Activated naive CD8-positive, alpha-beta T cell (primary cell): ENCODE measurements around the gene TGFBR1.
"Not testable (repeated sequence)": the region's sequence is repeated elsewhere in the genome, so short reads cannot be mapped to it uniquely, and the experiment has no call there.

Source experiments
- H3K27ac Mint-ChIP-seq: one replicate; pipeline ENCODE4 v1.8.0; 2021; ENCODE audit warnings: mixed read lengths
- H3K27me3 Mint-ChIP-seq: one replicate; pipeline ENCODE4 v1.8.0; 2021; ENCODE audit warnings: mixed read lengths
- H3K36me3 Mint-ChIP-seq: one replicate; pipeline ENCODE4 v1.8.0; 2021; ENCODE audit warnings: mixed read lengths
- H3K4me1 Mint-ChIP-seq: one replicate; pipeline ENCODE4 v1.8.0; 2021; ENCODE audit warnings: low read depth, mixed read lengths
- H3K4me3 Mint-ChIP-seq: one replicate; pipeline ENCODE4 v1.8.0; 2021; ENCODE audit warnings: mild to moderate bottlenecking, mixed read lengths
- H3K9me3 Mint-ChIP-seq: one replicate; pipeline ENCODE4 v1.8.0; 2021; ENCODE audit warnings: low read depth, mixed read lengths

Gene TGFBR1

DNA sequence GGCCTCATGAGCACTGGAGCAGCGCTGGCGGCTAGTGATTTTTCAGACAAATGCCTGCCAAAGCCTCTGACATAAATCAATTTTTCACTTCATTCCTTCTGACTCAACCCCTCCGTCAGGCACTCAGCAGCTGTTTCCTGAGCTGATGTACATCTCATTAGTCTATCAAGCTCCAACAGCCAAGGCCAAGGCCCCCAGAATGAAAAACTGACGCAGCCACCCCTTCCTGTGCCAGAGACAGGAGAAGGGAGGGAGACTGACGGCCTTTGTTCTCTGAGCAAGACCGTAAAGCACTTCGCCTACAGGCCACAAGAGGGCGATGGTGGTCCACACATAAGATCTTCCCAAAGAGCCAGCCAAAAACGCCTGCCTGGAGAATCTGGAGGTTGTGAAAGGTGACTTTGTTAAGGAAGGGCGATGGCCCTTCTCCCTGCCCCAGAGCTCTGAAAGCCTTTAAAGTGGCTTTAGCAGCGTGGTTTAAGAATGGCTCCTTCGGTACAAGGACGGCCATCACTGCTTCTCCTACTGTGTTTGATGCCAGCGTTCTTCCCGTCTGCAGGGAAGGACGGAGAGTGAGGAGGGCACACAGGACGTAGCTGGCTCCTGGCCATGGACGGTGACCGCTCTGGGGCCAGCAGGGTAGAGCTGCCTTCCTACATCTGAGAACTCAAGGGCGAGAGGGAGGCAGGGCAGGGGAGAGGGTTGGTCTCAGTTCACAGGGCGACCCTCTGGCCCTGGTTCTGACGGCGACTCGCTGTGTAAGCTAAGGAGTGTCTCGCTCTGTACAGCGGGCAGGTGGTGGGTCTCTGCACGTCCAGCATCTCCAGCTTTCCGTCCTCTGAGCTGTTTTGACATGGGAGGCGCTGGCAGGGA, 79.8 kb downstream of the TGFBR1 start:
- peaks cover 46% of the 10 kb centered on the region for H3K4me1 Mint-ChIP-seq
- H3K36me3 Mint-ChIP-seq, result no peaks in the 10 kb centered on the region
- H3K27ac Mint-ChIP-seq, result peak overlapping the region; percentile 46
- H3K9me3 Mint-ChIP-seq, result no peaks in the 10 kb centered on the region
- peak overlapping the region; percentile 40 for H3K4me3 Mint-ChIP-seq
- no peaks in the 10 kb centered on the region for H3K27me3 Mint-ChIP-seq

DNA sequence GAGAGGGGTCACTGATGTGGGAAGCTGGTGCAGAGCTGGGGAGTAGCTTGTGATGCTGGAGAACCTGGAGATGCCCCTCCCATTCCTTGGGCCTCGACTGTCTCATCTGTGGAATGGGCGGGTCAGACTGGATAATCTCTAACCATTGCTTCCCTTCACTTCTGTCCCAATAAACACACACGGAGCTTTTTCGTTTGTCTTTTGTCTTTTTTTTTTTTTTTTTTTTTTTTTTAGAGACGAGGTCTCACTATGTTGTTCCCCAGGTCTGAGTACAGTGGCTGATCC, 80.4 kb downstream of the TGFBR1 start:
- H3K27ac Mint-ChIP-seq, result no peak overlapping the region
- no peaks in the 10 kb centered on the region for H3K27me3 Mint-ChIP-seq
- no peak overlapping the region for H3K4me3 Mint-ChIP-seq
- no peaks in the 10 kb centered on the region for H3K36me3 Mint-ChIP-seq
- H3K9me3 Mint-ChIP-seq, result no peaks in the 10 kb centered on the region
- H3K4me1 Mint-ChIP-seq, result peaks cover 43% of the 10 kb centered on the region

DNA sequence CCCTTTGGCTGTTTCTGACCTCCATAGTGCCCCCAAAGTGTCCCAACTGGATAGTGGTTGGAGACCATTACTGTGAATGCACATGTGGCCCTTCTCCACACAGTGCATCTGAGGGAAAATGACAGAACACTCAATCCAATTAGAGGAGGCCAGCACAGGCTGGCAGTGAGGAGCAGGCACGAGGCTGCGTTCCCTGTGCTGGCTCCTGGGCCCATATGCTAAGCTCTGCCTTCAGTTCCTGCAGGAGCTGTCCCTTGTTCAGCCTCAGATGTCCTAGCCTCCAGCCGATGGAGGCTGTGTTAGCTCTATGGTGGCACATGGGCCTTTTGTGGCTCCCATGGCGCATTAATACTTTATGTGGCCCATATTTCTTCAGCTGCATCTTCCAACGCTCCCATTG, 81.0 kb downstream of the TGFBR1 start:
- Mint-ChIP-seq H3K27me3 (no peaks in the 10 kb centered on the region), H3K4me1 (peaks cover 37% of the 10 kb centered on the region), H3K9me3 (no peaks in the 10 kb centered on the region), H3K27ac (no peak overlapping the region), H3K36me3 (no peaks in the 10 kb centered on the region), H3K4me3 (no peak overlapping the region)

DNA sequence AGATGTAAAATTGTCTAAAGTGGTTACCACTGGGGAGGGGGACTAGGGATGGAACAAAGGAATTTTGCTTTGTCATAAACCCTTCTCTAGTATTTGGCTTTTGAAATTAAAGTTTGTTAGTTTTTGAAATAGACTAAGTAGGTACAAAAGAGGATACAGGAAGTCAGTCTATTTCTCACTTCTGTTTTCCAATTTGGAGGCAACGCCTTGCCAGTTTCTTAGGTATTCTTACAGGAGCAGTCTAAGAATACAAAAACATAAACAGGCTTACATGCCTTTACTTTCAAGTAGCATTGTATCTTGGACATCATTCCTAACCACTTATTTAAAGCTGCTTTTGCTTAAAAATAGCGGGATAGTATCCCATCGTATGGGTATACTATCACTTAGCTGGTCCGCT, 82.4 kb downstream of the TGFBR1 start:
- no peak overlapping the region for H3K4me3 Mint-ChIP-seq
- H3K27me3 Mint-ChIP-seq, result no peaks in the 10 kb centered on the region
- H3K27ac Mint-ChIP-seq, result no peak overlapping the region
- H3K4me1 Mint-ChIP-seq, result peaks cover 24% of the 10 kb centered on the region
- no peaks in the 10 kb centered on the region for H3K36me3 Mint-ChIP-seq
- no peaks in the 10 kb centered on the region for H3K9me3 Mint-ChIP-seq

DNA sequence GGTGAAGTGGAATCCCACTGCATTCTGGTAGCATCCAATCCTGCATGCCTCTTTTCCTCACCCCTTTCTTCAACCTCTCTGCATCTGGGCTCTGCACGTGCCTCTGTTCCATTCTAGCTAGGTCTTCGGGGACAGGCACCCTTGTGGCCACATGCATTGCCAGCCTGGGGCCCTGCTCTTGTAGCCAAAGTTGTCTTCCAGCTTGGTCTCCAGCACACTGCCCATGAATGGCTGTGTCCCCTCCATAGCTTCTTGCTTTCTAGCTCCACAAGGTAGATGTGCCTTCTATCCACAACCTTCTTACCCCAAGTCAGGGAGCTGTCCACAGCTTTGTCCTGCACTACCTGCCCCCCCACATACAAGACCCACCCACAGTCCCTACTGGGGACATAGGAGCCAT, 84.3 kb downstream of the TGFBR1 start:
- Mint-ChIP-seq H3K27me3 (no peaks in the 10 kb centered on the region), H3K27ac (no peak overlapping the region), H3K9me3 (no peaks in the 10 kb centered on the region), H3K4me3 (no peak overlapping the region), H3K36me3 (no peaks in the 10 kb centered on the region), H3K4me1 (peaks cover 18% of the 10 kb centered on the region)

DNA sequence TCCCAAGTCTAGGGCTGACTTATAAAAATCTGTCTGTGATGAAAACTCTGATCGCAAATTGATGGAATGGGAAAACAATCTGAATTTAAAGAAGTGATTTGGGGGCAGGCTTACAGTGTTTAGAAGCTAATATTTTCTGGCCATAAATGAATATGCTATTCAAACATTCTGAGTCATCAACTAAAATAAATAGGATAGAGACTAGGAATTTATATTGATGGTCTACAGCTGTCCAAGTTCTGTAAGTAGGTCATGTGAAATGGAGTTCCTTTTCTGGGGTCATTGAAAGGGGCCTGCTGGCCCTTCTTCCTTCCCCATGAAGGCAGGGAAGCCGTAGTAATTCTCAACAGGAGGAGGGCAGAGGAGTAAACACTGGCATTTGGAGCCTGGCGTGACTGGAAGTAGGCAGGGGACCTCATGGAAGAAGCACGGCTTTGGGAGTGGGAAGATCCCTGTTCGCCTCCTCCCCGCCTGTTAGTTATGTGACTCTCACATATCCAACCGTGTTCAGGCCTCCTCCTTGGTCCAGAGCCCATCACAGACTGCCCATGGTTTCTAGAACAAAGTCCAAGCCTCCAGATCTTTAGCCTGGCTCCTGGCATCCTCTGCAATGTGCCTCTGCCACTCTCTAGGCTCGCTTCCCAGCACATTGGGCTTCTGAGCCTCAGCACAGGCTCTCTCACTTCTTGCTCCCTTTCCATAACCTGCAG, 85.1 kb downstream of the TGFBR1 start:
- H3K4me3 Mint-ChIP-seq, result no peak overlapping the region
- H3K27me3 Mint-ChIP-seq, result no peaks in the 10 kb centered on the region
- peaks cover 10% of the 10 kb centered on the region for H3K4me1 Mint-ChIP-seq
- no peaks in the 10 kb centered on the region for H3K36me3 Mint-ChIP-seq
- no peaks in the 10 kb centered on the region for H3K9me3 Mint-ChIP-seq
- no peak overlapping the region for H3K27ac Mint-ChIP-seq

DNA sequence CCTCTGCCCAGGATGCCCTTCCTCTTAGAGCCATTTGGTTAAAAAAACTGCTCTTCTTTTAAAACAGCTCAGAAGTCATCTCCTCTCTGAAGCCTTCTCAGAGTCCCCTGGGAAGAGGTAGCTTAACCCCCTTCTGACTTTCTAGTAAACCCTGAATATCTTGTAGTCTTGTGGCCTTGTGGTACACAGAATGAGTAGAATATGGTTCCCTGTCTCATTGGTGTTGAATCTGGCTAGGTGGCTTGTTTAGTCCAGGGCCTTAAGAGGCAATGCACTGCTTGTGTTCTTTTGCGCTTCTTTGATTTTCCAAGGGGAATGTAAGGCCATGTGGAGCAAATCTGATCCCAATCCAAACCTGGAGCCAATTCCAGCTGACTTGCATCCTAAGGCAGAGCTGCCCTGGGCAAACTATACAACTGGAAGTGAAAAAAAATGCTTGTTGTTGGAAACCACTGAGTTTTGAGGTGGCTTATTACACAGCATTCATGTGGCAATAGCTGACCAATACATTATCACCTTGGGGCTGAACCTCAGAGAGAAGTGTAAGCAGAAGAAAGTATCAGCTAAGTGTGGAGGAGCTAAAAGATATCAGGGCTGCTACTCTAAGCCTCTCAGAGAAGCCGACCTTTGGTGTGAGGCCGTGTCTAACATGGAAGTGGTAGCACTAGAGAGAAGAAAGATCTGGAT, 85.8 kb downstream of the TGFBR1 start:
- H3K4me3 Mint-ChIP-seq, result no peak overlapping the region
- no peaks in the 10 kb centered on the region for H3K9me3 Mint-ChIP-seq
- H3K27ac Mint-ChIP-seq, result no peak overlapping the region
- H3K36me3 Mint-ChIP-seq, result no peaks in the 10 kb centered on the region
- H3K4me1 Mint-ChIP-seq, result peaks cover 10% of the 10 kb centered on the region
- H3K27me3 Mint-ChIP-seq, result no peaks in the 10 kb centered on the region

DNA sequence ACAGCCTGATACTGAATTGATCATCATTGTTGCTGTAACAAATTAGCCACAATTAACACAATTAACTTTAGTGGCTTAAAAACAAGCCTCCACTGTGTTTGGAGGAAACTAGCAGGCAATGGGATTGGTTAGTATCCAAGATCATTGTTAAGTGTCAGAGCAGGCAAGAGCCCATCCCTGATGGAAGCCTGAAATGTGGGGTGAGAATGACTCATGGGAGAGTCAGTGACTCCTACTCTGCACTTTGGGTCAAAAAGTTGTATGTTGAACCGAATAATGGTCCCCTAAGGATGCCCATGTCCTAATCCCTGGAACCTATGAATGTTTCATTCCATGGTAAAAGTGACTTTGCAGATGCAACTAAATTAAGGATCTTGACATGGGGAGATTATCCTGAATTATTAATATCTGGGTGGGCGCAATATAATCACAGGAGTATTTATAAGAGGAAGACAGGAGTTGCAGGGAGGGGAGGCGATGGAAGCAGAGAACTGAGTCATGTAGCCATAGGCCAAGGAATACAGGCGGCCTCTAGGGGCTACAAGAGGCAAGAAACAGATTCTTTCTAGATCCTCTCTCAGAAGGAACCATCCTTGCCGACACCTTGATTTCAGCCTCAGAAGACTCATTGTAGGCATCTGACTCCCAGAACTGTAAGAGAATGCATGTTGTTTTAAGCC, 88.0 kb downstream of the TGFBR1 start:
- no peaks in the 10 kb centered on the region for H3K27me3 Mint-ChIP-seq
- no peak overlapping the region for H3K27ac Mint-ChIP-seq
- peaks cover 10% of the 10 kb centered on the region for H3K4me1 Mint-ChIP-seq

DNA sequence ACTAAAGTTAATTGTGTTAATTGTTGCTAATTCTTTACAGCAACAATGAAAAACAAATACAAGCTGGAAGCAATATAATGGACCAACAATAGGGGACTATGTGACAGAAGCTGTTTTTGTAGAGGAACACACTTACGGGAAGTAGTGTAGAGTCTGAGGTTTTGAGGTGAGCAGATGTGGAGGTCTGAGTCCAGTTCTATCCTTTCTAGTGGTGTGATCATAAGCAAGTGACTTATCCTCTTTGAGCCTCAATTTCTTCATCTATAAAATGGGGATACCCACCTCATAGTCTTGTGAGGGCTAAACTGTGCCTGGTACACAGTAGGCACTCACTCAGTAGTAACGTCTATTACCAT, 88.5 kb downstream of the TGFBR1 start:
- Mint-ChIP-seq H3K36me3 (no peaks in the 10 kb centered on the region), H3K4me3 (no peak overlapping the region), H3K4me1 (peaks cover 10% of the 10 kb centered on the region), H3K27me3 (no peaks in the 10 kb centered on the region), H3K27ac (no peak overlapping the region), H3K9me3 (no peaks in the 10 kb centered on the region)

More for the DNA sequence above, 88.0 kb downstream of the TGFBR1 start:
- H3K36me3 Mint-ChIP-seq, result no peaks in the 10 kb centered on the region
- no peak overlapping the region for H3K4me3 Mint-ChIP-seq
- H3K9me3 Mint-ChIP-seq, result no peaks in the 10 kb centered on the region

DNA sequence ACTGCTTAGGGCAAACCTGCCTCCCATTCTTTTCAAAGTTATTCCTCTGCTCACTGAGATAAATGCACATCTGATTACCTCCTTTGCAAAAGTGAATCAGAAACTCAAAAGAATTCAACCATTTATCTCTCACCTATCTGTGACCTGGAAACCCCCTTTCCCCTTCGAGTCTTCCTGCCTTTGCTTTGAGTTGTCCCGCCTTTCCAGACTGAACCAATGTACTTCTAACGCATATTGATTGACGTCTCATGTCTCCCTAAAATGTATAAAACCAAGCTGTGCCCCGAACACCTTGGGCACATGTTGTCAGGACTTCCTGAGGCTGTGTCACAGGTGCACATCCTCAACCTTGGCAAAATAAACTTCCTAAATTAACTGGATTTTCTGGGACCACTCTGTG, 91.6 kb downstream of the TGFBR1 start:
- H3K27ac Mint-ChIP-seq, H3K4me1 Mint-ChIP-seq, H3K4me3 Mint-ChIP-seq, H3K9me3 Mint-ChIP-seq, H3K36me3 Mint-ChIP-seq, H3K27me3 Mint-ChIP-seq: not testable (repeated sequence)

DNA sequence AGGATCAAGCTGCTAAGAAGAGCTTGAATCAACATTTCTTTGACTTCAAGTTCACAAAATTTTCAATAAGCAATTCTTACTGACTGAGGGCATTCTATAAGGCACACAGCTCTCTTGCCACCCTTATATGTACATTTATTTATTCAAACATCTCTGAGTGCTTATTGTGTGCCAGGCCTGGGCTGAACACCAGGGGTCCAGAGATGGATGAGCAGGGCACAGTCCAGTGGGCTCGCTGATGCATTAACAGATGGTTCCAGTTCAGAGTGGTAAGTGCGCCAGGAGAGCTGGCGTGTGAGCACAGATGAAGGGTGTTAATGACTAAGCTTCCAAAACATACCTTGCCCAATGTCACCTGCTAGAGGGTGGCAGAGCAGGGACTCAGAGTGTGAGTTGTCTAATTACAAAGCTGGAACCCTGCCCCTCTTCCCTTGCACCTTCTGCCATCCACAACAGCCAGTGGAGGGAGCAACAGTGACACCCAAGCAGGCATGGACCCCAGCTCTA, 92.3 kb downstream of the TGFBR1 start:
- Mint-ChIP-seq H3K4me1 (peaks cover 10% of the 10 kb centered on the region), H3K36me3 (no peaks in the 10 kb centered on the region), H3K27ac (no peak overlapping the region), H3K27me3 (no peaks in the 10 kb centered on the region), H3K9me3 (no peaks in the 10 kb centered on the region), H3K4me3 (no peak overlapping the region)

DNA sequence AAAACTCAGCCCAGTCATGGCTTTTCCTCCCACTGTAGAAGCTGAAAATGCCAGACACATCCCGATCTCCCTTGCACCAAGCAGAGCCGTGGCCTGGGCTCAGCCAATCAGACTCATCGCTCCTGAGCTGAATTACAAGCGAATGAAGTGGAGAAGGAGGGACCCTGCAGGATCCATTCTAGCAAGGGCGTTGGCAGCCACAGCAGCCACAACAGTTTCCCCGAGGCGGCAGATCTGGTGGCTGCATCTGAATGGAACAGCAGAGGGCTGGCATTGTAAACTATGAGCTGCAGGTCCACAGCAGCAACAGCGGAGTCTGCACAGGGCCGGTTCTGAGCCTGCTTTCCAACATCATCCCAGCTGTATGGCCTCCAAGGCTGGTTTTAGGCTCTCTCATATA, 93.1 kb downstream of the TGFBR1 start:
- peaks cover 9% of the 10 kb centered on the region for H3K4me1 Mint-ChIP-seq
- H3K9me3 Mint-ChIP-seq, result no peaks in the 10 kb centered on the region
- no peak overlapping the region for H3K27ac Mint-ChIP-seq
- no peaks in the 10 kb centered on the region for H3K27me3 Mint-ChIP-seq
- no peaks in the 10 kb centered on the region for H3K36me3 Mint-ChIP-seq
- no peak overlapping the region for H3K4me3 Mint-ChIP-seq

DNA sequence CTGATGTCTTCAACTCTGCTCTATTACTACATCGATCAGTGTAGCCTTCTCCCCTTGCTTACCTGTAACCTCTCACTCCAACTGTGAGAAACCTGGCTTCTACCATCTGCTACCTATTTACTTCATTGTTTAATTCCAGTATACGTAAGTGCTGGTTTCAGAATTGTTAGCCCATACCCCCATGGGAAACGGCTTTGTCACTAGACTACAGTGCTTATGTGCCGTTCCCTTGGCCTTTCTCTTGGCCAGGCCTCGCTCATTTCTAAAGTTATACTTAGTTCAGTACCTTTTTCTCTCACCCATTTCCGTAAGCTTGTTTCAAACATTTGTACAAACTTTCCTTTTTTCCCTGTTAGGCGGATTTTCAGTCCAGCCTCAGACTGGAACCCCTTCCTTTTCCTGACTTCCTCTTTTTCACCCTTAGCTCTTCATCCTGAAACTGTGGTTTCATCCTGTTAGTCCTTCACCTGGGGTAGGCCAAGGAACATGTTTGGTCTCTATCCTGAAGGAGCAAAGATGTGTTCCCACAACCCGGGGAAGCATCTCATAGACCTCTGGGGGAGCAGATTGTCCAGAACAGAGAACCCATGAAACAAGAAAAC, 95.1 kb downstream of the TGFBR1 start:
- Mint-ChIP-seq H3K4me1 (peaks cover 4% of the 10 kb centered on the region), H3K4me3 (no peak overlapping the region), H3K27ac (no peak overlapping the region), H3K9me3 (no peaks in the 10 kb centered on the region), H3K36me3 (no peaks in the 10 kb centered on the region), H3K27me3 (no peaks in the 10 kb centered on the region)

DNA sequence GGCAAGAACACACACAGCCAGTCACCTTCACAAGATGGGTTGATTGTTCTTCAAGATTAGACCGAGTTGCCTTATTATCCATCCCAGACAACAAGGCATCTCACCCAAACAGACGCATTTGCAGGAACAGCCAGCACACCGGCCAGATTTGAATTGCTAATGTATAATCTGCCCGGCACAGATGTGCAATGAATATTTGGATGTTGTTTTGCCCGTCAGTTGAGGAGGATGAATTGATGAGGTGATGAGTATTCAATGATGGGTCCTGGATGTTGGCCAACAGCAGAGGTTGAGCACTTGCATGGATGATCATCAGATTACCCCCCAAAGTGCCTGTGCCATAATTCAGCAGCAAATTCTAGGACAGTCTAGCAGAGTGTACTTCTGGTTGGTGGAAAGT, 96.7 kb downstream of the TGFBR1 start:
- Mint-ChIP-seq H3K4me3 (no peak overlapping the region), H3K36me3 (no peaks in the 10 kb centered on the region), H3K9me3 (peaks cover 2% of the 10 kb centered on the region), H3K27ac (no peak overlapping the region), H3K27me3 (no peaks in the 10 kb centered on the region), H3K4me1 (peaks cover 3% of the 10 kb centered on the region)
